ENCODE results near the gene MRPL55.

DNA sequence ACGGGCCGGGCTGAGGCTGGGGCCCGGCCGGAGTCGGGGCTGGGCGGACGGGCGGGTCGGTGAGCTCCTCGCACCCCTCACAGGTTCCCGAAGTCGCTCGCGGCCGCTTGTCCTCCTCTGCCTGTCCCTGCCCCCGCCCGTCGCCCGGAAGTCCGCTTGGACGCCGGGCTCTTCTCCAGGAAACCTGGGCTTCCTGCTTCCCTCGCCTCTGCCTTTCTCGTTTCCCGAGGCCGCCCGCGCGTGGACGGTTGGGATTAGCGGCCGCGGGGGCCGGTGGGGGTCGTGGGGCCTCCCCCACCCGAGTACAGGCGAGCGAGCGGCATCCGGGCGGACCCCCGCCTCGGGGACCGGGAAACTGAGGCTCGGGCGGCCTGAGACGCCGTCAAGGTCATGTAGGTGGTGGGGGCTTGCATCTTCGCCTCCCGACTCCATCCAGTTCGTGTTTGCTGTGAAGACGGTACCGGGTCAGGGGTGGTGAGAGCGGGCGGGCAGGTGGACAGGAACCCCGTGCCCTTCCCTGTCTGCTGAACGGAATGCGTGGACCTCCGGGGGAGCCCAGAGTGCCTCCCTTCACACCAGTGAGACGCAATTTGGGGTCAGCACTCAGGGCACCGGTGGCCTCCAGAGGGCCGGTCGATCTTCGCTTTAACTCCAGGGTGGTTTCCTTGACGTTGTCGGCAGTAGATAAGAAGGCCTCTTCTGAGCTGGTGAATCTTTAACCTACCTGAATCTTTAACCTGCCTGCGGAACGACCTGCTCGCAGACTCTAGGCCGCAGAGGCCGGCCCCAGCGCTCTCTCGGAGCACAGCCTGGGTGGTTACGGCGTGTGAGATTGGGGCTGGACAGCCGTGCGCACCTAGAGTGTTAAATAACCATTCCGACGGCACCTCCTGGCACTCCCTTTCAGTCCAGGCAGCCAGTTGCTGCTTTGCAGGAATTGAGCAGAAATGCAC lies 25.9 kb downstream of the MRPL55 start:
- TF ChIP-seq POLR2A (IDR thresholded peaks at IDR 0.05; ENCODE audit: low read length) (no peak), GATA1 (IDR thresholded peaks at IDR 0.05; ENCODE audit: low read depth, low read length) (no peak)
